Measurements from ENCODE around the gene KCNJ5. TPM values are rescaled to one million over a fixed set of nuclear protein-coding genes. Genes with fewer than 3 reads are reported as not detected.

Gene KCNJ5
- total RNA-seq, 3 donors from 2014 or later: 0.98 to 8.8 (median 2.8) TPM

DNA sequence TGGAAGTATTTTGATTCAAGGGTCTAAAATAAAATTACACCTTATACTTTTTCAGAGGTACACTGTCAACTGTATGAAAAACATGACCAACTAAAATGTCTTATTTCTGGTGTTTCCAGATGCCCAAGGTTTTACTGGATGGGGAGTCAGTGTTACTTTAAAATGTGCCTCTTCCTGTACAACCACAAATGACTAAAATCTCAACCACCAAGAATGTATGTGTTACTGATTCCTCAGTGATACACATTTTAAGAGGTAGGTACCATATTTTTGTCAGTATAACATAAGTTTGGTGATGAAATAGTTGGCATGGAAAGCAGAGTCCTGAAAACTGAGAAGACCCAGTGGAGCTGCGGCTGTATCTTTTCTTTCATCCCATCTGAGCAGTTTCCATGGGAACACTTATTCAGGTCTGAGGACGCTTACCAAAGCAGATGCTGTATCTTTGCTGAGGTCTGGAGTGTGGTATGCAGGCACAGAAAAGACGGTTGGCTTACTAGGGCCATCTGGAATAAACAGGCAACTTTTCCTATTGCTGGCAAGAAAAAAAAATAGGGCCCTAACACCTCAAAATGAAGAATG is 72.7 kb downstream of the KCNJ5 start:
- Histone ChIP-seq H3K27me3 (no peaks in the 10 kb centered on the region), H3K4me3 (no peak overlapping the region), H3K4me1 (no peaks in the 10 kb centered on the region), H3K36me3 (no peaks in the 10 kb centered on the region), H3K9me3 (no peaks in the 10 kb centered on the region), H3K27ac (no peak overlapping the region)
- TF ChIP-seq, protein P1, sequence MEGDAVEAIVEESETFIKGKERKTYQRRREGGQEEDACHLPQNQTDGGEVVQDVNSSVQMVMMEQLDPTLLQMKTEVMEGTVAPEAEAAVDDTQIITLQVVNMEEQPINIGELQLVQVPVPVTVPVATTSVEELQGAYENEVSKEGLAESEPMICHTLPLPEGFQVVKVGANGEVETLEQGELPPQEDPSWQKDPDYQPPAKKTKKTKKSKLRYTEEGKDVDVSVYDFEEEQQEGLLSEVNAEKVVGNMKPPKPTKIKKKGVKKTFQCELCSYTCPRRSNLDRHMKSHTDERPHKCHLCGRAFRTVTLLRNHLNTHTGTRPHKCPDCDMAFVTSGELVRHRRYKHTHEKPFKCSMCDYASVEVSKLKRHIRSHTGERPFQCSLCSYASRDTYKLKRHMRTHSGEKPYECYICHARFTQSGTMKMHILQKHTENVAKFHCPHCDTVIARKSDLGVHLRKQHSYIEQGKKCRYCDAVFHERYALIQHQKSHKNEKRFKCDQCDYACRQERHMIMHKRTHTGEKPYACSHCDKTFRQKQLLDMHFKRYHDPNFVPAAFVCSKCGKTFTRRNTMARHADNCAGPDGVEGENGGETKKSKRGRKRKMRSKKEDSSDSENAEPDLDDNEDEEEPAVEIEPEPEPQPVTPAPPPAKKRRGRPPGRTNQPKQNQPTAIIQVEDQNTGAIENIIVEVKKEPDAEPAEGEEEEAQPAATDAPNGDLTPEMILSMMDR (IDR thresholded peaks at IDR 0.05): no peak
- TF ChIP-seq POLR2A (IDR thresholded peaks at IDR 0.05) (no peak), POLR2AphosphoS5 (IDR thresholded peaks at IDR 0.05) (no peak)
- intact Hi-C loops (cut with DNase I; ENCODE audit: low total_unique reads): no loop called here
- no peak for DNase-seq (ENCODE audit: low spot score in 2 of 2)

GRCh38 chr11:128964463-128964930 is 73.3 kb downstream of the KCNJ5 start:
- no peak for DNase-seq (ENCODE audit: low spot score in 2 of 2)
- no peaks in the 10 kb centered on the region for H3K27me3 ChIP-seq
- H3K9me3 ChIP-seq: no peaks in the 10 kb centered on the region
- no peaks in the 10 kb centered on the region for H3K4me1 ChIP-seq
- TF ChIP-seq POLR2A (IDR thresholded peaks at IDR 0.05) (no peak), POLR2AphosphoS5 (IDR thresholded peaks at IDR 0.05) (no peak)
- TF ChIP-seq, protein P1 (IDR thresholded peaks at IDR 0.05): no peak
- intact Hi-C loops (cut with DNase I; ENCODE audit: low total_unique reads): no loop called here
- H3K27ac ChIP-seq: no peak overlapping the region
- peaks cover 5% of the 10 kb centered on the region for H3K36me3 ChIP-seq
- no peak overlapping the region for H3K4me3 ChIP-seq

DNA sequence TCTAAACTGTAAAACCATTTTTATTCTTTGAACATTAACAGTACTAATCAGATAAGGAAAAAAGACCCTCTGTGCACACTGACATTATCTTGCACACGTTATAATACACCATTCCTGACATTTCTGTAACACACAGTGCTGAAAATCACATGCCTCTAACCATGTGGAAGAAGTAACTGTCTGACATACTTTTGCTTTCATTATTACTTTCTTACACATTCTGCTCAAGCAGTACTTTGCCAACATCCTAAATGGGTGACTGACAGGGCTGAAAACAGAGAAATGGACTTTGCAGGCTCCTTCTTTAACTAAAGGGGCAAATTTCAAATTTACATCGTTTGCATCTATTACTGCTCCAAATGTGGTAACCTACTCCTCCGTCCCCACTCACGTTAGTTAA is 74.3 kb downstream of the KCNJ5 start:
- Histone ChIP-seq H3K27ac (no peak overlapping the region), H3K4me3 (no peak overlapping the region), H3K27me3 (no peaks in the 10 kb centered on the region), H3K36me3 (peaks cover 12% of the 10 kb centered on the region), H3K4me1 (no peaks in the 10 kb centered on the region), H3K9me3 (no peaks in the 10 kb centered on the region)
- TF ChIP-seq POLR2A (IDR thresholded peaks at IDR 0.05): no peak
- no peak for TF ChIP-seq POLR2AphosphoS5 (IDR thresholded peaks at IDR 0.05)
- TF ChIP-seq, protein P1 (IDR thresholded peaks at IDR 0.05): no peak
- DNase-seq (ENCODE audit: low spot score in 2 of 2): no peak
- intact Hi-C loops (cut with DNase I; ENCODE audit: low total_unique reads): no loop called here

DNA sequence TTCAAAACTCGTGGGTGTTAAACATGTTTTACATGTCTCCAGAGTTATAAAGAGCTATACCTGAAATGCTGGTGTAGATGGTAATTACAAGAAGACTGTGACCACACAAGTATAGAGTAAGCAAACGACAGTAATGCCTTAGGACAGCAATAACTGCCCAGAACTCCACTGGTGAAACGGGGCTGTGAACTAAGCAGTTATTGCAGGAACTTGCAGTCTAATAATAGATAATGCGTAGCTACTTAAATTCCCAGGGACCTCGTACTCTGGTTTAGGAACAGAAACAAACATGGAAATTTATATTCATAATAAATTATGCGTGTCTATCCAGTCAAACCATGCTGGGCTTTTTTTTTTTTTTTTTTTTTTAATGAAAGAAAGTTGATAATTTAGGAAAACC is 76.4 kb downstream of the KCNJ5 start:
- Histone ChIP-seq H3K4me3 (no peak overlapping the region), H3K9me3 (no peaks in the 10 kb centered on the region), H3K36me3 (peaks cover 16% of the 10 kb centered on the region), H3K4me1 (no peaks in the 10 kb centered on the region), H3K27ac (no peak overlapping the region), H3K27me3 (no peaks in the 10 kb centered on the region)
- intact Hi-C loops (cut with DNase I; ENCODE audit: low total_unique reads): no loop called here
- TF ChIP-seq, protein P1 (IDR thresholded peaks at IDR 0.05): no peak
- TF ChIP-seq POLR2AphosphoS5 (IDR thresholded peaks at IDR 0.05): no peak
- TF ChIP-seq POLR2A (IDR thresholded peaks at IDR 0.05): no peak
- DNase-seq (ENCODE audit: low spot score in 2 of 2): no peak

GRCh38 chr11:128968916-128969315 is 77.8 kb downstream of the KCNJ5 start:
- H3K36me3 ChIP-seq: peaks cover 16% of the 10 kb centered on the region
- H3K27me3 ChIP-seq: no peaks in the 10 kb centered on the region
- intact Hi-C loops (cut with DNase I; ENCODE audit: low total_unique reads): no loop called here
- no peaks in the 10 kb centered on the region for H3K9me3 ChIP-seq
- TF ChIP-seq, protein P1 (IDR thresholded peaks at IDR 0.05): no peak
- no peak for TF ChIP-seq POLR2A (IDR thresholded peaks at IDR 0.05)
- no peak for TF ChIP-seq POLR2AphosphoS5 (IDR thresholded peaks at IDR 0.05)
- no peak overlapping the region for H3K27ac ChIP-seq
- DNase-seq (ENCODE audit: low spot score in 2 of 2): no peak
- no peak overlapping the region for H3K4me3 ChIP-seq
- H3K4me1 ChIP-seq: no peaks in the 10 kb centered on the region

Other genes starting within 250 kb of the KCNJ5 start
- gene FLI1, start 197.3 kb upstream of the KCNJ5 start, total RNA-seq: 10 to 100 TPM; 23.9 to 62.2 (median 46.2) TPM
- under 1 TPM in 1 of 3 donors, not detected in 2; 0.16 TPM for gene KCNJ1, start 24.1 kb upstream of the KCNJ5 start, total RNA-seq
- gene TP53AIP1, start 51.5 kb downstream of the KCNJ5 start, total RNA-seq: under 1 TPM; 0.16 to 0.59 (median 0.33) TPM

Measured in breast epithelium (tissue), 4 donors.